GM21737 (cell line): ENCODE data around the gene MGRN1.

Experiments
- ATAC-seq: cut with Tn5 transposase; IDR thresholded peaks from one replicate; pipeline ENCODE4 v1.9.1; 2021; ENCODE audit warnings: mild to moderate bottlenecking, moderate library complexity; ENCODE audit not compliant: unreplicated experiment

Gene MGRN1

DNA sequence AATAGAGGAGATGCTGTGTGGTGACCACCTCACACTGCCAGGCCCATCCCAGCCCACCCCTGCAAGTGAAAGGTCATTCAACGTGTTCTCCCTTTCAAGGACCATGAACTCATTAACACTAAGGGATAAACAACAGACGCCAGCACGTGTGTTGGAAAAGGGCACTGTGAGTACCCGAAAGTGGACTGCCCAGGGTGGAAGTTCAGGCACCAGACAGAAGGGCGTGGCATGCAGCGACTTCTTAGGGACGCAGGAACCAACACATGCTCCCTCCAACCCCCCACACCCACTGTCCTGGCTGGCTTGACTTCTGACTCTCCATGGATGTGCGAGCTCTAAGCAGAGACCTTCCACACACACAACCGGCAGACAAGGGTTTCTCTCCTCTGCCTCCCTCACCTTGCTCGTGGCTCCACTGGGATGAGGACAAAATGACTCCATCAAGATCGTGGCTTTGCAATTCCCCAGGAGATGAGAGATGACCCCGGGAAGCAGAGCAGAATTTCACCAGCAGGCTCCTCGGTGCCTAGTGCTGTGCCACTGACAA lies 20.9 kb upstream of the MGRN1 start:
- ATAC-seq = no peak

DNA sequence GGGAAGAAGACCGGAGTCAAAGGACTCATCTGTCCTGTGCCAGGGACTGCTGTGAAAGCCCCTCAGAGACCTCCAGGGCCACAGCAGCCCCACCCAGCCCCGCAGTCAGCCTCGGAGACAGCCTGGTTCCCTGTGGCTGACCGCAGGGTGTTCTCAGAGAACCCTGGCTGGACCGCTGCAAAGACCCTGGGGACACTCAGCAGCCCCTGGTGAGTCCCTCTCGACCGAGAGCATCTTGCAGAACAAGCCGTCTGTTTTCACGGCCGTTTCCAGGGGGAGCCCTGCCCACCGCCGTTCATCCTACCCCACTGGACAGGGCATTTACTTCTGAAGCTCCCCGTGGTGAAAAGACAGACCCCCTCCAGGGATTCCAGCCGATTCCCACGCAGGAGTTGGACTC lies 20.2 kb upstream of the MGRN1 start:
- ATAC-seq = no peak

DNA sequence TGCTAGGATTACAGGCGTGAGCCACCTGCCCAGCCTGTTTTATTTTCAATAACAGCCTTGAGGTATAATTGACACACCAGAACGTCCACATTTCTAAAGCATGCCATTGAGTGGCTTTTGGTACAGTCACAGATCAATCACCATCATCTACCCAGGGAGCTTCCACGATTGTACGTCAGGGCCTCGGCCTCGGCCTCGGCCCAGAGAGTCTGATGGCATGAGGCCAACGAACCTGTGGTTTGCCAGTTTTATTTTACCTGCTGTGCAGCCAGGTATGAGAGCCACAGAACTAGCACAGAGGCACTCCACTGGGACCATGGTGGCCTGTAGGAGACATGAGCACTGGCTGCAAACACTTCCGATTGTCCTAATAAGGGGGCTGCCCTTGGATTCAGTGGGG lies 18.3 kb upstream of the MGRN1 start:
- no peak for ATAC-seq

DNA sequence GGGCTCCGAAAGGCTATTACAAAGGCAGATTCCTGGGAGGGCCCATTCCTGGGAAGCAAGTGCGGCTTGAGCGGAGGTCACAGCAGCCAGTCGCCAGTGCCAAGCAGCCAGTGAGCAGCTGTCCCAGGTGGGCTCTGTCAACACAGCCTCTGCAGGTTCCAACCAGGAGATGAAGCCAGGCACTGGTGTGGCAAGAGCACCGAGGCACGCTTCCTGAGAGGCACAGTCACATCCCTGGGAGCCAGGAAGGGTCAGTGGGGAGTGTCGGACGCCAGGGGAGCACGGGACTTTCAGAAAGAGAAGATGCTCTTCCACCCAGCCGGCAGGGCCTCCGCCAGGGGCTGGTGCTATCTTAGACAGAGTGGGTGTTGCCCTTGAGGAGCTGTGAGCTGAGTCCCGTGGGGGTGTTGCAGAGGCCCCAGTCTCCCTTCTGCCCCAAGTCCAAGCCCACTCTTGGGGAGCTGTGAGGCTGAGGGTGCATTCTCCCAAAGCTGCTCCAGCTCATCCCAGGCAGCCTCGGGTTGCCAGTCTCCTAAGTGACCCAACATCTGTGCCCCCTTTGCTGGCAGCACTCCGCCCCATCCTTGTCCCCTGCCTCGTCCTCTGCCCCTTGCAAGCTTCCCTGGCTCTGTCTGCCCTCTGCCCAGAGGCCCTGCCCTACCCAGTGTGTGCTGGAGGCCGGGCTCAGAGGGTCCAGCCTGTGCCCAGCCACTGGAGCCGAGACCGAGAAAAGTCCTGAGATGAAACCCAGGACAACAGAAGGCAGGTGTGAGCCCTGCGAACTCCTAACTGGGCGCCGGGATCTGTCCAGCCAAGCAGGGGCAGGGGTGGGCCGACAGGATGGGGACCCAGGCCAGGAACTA lies 16.6 kb upstream of the MGRN1 start:
- no peak for ATAC-seq

DNA sequence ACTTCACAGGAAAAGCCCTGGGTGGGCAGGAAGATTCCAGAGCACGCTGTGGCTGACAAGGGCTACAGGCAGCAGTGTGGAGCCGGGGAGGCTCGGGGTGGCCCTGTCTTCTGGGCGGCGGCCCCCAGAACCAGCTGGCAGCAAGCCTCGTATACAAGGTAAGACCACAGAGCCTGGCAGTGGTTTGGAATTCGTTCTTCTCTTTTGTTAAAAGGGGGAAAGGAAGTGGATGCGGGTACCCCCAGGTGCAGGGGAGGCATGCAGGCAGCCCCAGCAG lies 16.0 kb upstream of the MGRN1 start:
- ATAC-seq = no peak

DNA sequence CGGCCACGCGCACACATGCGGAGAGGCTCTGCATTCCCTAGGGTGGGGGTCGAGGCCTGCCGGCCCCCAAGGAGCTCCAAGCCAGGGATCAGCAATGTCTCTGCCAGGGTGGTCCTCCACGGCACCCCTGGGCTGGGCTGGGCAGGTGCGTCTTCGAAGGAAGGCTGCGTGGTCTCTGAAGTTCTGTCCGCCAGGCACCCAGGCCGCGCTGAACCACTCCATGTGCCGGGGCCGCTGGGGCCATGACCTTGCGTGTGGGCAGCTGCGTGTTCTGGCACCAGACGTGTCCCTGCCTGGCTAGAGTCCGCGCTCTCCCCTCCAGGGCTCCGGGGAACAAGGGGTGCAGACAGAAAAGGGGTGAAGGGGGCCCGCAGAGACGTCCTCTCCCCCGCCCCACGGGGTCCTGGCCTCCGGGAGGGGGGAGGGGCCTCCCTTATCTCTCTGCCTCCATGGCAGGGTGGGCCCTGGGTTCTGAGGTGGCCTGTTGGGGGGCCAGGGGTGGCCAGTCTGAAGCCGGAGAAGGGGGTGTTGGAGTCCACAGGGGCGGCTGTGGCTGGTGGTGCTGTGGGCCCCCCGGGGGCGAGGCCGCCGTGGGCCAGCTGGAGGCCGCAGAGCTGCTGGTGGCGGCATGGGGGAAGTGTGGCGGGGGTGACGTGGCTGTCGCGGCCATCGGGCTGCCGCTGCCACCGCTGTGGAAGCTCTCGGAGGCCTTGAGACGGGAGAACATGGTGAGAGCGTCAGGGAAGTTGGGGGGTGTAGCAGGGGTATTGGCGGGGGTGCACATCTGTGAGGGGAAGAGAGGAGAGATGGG lies 15.2 kb upstream of the MGRN1 start:
- ATAC-seq = no peak

DNA sequence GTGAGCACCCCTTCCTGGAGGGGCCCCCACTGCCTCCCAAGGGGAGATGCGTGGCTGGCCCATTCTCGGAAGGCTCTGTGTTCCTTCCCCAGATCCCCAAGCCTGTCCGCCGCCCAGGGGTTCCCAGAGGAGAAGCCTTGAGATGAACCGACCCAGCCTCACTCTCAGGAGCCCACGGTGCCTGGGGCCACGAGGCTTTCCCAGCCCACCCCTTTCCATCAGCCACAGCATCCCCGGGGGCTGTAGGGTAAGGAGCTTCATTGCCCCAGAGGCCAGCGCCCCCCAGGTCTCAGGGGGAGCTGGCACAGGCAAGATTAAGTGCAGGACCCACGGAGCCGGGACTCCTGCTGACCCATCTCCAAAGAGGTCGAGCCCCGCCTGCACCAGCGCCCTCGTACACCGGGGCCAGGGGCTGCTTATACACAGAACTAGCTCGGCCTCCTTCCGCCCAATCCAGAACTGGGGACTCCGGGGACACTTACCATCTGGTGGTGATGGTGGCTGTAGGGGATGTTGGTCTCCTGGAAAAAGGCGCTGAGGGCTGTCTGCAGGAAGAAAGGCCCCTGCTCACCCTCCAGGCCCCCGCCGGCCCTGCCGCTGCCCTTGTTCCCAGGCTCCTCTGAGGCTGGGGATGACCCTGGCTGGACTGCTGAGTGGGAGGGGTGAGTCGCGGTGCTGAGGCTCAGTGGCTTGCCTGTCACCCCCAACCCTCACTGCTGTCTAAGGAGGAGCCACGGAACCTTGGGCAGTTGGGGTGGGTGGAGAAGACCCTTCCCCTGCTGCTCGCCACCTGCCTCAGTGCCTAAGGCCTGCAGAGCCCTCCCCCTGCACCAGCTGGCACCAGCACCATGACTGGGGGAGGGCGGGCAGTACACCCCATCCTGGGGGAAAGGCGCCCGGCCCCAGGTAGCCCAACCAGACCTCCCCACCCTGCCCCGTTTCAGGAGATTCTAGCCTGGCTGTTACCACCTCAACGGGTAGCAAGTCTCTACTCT lies 14.3 kb upstream of the MGRN1 start:
- ATAC-seq = no peak

DNA sequence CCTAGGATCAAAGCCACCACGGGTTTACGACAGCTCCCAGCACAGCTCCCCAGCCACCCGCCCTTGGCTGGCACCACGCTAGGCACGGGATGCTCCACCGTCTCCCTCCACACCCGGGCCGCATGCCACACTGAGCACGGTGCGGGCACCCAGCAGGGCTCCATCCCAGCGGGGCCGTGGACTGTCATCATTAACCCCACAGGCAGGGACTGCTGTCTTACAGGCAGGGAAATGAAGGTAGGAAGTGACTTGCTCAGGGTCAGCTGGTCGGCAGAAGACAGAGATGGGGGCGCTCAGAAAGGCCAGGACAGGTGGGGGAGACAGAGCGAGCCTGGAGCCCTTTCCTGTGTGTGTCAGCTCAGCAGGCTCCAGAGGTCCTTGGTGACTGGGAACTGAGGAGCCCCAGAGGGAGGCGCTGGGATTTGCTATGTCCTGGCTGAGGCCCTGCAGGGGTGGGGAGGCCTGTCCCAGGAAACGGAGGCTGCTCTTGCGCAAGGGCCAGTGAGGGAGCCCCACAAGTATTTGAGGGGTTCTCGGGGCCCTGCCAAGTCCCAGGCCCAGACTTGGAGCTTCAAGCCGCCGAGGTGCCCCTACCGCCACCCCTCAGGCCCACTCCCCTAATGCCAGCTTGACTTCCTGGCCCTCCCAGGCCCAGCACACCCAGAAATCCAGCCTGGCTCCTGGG lies 13.1 kb upstream of the MGRN1 start:
- ATAC-seq = no peak

DNA sequence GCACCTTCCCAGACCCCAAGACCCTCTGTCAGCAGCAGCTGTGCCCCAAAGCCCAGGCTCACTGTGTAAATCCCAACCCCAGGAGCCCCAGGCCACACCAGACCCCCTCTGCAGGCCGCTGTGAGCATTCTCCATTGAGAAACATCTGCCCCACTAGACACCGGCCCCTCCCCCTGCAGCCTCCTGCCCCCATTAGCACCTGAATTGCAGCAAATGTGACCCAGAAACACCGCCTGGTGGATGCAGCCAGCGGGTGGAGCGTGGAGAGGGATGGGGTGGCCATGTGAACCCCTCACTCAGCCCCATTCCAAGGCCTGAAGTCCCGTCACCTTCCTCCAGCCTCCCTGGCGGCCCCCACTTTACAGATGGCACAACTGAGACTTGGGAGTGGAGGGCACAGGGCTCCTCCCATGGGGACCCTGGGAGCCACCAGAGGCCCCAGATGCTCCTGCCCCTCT lies 12.1 kb upstream of the MGRN1 start:
- no peak for ATAC-seq

DNA sequence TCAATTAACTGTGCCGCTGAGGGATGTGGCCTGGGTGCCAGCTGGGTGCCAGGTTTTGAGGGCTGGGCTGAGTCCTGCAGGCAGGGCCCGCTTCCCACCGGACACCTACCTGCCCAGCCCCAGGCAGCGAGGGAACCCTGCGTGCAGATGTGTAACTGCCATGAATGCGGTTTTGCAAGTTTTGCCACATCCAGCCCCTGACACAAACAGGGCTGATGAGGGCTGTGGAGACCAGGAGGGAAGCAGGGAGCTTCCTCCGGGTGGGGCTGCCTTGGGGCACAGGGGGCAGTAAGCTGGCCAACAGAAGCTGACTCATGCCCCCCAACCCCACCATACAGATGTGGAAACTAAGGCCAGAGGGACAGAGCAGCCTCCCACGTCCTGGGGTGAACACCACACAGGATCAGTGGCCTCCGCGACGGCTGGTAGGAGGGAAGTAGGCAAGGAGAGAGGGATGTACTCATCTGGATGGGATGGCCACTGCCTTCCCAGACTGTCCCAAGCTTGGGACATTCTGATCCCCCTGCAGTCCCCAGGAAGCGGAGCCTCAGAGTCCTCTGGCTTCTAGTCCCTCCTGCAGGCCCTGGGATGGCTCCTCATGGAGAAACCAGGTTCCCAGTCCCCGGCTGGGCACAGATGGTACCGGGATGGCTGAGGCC lies 11.5 kb upstream of the MGRN1 start:
- no peak for ATAC-seq

DNA sequence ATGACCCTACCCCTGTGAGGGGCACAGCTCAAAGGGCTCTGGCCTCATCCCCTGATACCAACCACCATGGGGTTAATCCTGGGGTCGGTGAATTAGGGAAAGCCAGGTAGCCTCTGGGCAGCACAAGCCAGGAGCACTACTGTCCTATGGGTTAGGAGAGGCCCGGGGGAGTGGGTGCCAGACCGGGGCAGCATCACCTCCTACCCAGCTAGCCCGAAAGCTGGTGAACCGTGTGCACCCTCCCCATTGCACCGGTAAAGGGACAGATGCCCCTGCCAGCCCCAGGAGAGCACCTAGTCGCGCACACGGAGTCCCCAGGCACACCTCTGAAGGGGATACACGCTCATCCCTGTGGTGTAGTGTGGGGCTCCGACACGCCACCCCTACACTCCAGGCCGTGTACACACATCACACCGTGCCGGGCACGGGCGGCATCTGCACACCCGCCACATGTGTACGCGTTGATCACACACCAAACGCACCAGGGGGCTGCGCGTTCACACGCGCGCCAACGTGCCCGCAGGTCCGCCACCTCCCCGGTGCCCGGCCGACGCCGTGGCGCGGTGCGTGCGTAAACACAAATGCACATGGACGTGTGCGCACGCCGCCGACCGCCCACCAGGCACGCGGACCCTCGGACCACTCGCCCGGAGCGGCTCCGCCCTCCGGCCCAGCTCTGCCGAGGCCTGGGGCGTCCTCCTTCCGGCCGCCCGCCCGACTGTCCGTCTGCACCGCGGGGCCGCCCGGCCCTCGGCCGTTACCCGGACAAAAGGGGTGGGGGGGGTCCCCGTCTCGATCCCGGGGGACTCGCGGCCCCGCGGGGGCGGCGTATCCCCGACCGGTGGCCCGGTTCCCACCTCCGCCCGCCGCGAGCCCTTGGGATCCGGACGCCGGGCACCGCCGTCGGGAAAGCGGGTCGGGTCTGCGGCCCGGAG lies 10.7 kb upstream of the MGRN1 start:
- no peak for ATAC-seq

DNA sequence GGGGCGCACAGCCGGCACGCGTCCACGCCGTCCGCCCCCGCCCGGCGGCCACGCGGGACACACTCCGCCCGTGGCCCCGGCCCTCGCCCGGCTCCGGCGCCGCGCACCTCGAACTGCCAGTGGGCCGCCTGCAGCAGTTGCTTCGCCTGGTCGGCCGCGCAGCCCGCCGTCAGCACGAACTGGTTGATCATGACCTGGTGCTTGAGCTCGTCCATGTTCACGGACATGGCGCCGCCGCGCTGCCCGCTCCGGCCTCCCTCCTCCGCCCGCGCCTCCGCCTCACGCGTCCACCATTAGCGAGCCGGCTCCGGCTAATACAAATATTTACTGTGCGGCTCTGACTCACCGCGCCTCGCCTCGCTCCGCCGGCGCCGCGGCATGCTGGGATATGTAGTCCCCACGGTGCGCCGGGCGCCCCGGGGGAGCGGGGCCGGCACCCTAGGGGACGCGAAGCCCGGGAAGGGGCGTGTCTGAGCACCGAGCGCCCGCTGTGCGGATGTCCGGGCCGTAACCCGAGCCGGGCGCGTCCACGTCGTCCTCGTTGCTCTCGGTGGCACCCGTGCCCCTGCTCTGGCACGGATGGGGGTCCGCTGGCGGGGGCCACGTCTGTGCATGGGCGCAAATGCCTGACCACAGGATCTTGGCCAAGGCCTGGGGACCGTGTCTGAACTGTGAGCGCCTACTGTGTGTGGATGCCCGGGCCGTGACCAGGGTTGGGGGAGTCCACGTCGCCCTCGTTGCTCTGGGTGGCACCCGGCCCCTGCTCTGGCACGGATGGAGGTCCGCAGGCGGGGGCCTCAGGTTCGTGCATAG lies 9.8 kb upstream of the MGRN1 start, which contains the start of gene UBALD1:
Gene UBALD1, minus strand, starts transcription at position 318 of the 813 bp plus-strand sequence. Its CDS starts 91 bp downstream, at position 227.
- ATAC-seq = peak; percentile 56

DNA sequence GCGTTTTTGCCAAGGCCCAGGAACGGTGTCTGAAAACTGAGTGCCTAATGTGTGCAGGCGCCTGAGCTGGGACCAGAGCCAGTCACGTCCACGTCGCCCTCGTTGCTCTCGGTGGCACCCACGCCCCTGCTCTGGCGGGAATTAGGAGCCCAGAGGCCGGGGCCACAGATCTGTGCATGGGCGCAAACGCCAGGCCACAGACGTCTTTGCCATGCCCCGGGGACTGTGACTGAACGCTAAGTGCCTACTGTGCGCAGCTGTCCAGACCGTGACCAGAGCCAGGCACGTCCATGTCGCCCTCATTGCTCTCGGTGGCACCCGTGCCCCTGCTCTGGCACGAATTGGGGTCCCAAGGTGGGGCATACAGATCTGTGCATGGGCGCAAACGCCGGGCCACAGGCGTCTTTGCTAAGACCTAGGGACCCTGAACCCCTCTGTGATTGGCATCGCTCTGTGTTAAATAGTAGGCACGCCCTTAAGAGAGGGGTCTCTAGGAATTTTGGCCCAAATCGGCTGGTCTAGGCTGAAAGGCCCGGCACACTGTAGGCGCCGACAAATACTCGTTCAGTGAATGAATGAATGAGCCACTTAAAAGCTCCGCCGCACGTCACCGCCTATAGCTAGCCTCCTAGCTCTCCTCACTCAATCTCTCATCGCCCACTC lies 9.1 kb upstream of the MGRN1 start:
- ATAC-seq = no peak

DNA sequence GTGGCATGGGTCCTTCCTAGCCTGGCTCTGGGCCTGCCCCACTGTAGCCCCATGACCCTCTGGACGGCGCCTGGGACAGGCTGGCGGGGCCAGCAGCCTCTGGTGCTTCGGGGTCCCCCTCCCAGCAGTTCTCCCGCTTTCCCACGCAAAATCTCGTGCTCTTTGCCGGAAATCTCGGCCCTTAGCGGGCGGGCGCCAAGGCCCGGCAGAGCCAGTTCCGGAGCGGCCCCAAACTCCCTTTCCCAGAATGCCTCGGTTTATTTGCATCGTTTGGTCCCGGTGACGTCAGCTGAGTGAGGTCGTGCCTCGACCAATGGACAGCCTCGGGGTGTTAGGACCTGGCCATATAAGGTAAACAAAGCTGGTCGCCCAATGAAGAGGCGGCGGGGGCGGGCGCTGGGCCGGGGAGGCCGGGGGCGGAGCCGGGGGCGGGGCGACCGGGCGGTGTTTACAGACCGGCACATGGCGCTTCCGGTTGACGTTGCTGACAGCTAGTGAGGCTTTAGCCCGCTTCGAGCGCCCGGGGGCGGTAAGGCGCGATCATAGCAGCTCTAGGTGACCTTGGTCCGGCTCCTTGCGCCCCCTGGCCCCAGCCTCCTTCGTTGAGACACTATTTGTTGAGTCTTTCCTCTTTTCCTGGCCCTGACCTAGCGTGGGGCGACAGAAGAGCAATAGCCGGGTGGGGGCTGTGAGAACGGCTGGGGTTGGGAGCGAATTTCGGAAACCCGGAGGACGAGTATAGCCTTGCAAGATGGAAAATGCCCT lies 8.4 kb upstream of the MGRN1 start:
- ATAC-seq = peak; percentile 69

DNA sequence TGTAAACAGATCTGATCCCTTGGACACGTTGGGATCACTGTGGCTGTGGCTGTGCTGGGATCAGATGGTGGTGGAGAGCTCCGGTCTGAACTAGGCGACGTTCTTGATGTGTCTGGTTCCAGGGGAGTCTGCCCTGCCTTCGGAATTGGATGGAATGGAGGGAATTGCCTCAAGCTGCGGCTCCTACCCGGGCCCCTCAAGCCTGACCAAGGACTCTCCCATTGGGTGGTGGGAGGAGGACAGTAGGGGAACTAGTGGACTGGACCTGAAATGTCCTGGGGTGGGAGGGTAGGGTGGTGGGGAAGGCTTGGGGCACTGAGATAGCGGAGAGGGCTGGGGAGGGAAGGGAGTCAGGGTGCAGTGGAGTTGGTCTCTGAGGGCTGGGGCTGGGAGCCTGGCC lies 6.7 kb upstream of the MGRN1 start:
- ATAC-seq = no peak

DNA sequence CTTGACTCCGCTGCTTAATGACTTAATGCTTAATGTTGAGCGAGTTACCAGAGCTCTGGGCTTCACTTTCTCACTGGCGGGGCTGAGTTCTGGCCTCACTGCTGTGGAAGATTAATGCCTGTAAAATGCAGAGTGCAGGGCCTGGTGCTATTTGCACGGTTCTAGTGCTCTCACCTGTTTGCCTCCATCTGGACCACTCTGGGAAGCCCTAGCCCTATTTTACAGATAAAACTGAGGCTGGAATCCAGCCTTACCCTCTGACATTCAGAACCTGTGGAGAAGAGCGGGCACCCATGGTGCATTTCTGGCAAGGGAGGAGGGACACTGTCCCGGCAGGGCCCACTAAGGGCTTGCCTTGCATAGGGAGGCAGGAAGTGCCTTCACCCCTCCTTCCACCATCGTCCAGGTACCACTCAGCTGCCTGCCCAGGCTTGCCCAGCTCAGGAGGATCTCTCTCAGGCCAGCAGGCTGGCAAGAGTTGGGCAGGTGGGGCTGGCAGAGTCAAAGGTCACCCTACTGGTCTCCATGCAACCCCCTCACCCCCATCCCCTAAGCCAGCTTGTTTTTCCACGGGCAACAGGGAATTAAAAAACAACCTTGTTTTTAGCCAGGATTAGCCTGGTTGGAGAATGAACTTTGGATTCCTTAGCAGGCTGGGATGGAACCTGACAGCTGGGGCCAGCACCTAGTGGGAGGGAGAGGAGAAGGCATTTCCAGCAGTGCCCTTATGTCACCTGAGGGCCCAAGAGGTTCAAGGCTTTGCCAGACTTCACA lies 5.8 kb upstream of the MGRN1 start:
- no peak for ATAC-seq
